ENCODE measurements around the gene NEK7. TPM values are rescaled to one million over a fixed set of nuclear protein-coding genes. Genes with fewer than 3 reads are reported as not detected.

Gene NEK7
- total RNA-seq (2022), result 51.1 and 54.4 TPM in 2 replicates
- percentile 90 among the genes with signal in this experiment for Bru-seq, nascent RNA
- BruChase-seq, experiment 1, labeled RNA remaining after a 6-hour chase, result percentile 83 among the genes with signal in this experiment
- BruChase-seq, experiment 2, labeled RNA remaining after a 2-hour chase, result percentile 81 among the genes with signal in this experiment
- long read RNA-seq, full-length matches to known transcripts, result 127 of 171 reads
- long read RNA-seq, partial matches to known transcripts, result 4 of 171 reads
- long read RNA-seq, other reads (novel, unspliced or antisense), result 40 of 171 reads

GRCh38 chr1:198156745-198157240, at the start of gene NEK7:
NEK7 (plus strand) TSS chr1:198156998; CDS start chr1:198232581, 75,583 bp downstream.
- H3K27me3 Mint-ChIP-seq (ENCODE audit: insufficient read depth, unreplicated experiment), result no peaks in the 10 kb centered on the region
- CTCF ChIA-PET, result interaction anchor here (0.6 to 4.6 kb wide), 13 partner anchors 9 to 542 kb away, joined by 3 to 15 read pairs (median 3); no protein-coding TSS in a partner anchor
- peaks cover 43% of the 10 kb centered on the region for H3K4me1 Mint-ChIP-seq (ENCODE audit: insufficient read depth, unreplicated experiment)
- no peaks in the 10 kb centered on the region for H3K36me3 Mint-ChIP-seq (ENCODE audit: insufficient read depth, unreplicated experiment)
- peak within 1 kb of the TSS; percentile 86 for H3K27ac Mint-ChIP-seq (ENCODE audit: low read depth, unreplicated experiment)
- POLR2A ChIA-PET, result interaction anchor here (0.6 to 8.1 kb wide), 60 partner anchors 9 to 1015 kb away, joined by 3 to 159 read pairs (median 4); partner anchors contain the start of gene C1orf53
- DNase-seq (ENCODE audit: unreplicated experiment), result peak; percentile 96
- BruUV-seq (replicated peaks), result no TSS peak
- TF ChIP-seq CTCF (IDR thresholded peaks at IDR 0.05; ENCODE audit: unreplicated experiment), result no peak
- peak within 1 kb of the TSS; percentile 85 for H3K4me3 Mint-ChIP-seq (ENCODE audit: unreplicated experiment)
- intact Hi-C loops (cut with micrococcal nuclease), result loop anchor here (1.0 to 10.0 kb wide), 12 partner anchors 56 to 632 kb away; no protein-coding TSS in a partner anchor
- no peaks in the 10 kb centered on the region for H3K9me3 Mint-ChIP-seq (ENCODE audit: unreplicated experiment)

- DNase-seq (ENCODE audit: unreplicated experiment), result peak; percentile 24
Measured at GRCh38 chr1:198107091-198107501, 49.7 kb upstream of the NEK7 start.

GRCh38 chr1:198108636-198109370, 48.0 kb upstream of the NEK7 start:
- no peak overlapping the region for H3K27ac Mint-ChIP-seq (ENCODE audit: low read depth, unreplicated experiment)
- no TSS peak for BruUV-seq (replicated peaks)
- intact Hi-C loops (cut with micrococcal nuclease), result no loop called here
- ChIA-PET CTCF (interaction anchor here (0.6 kb wide), 1 partner anchor 95 kb away, joined by 4 read pairs; no protein-coding TSS in a partner anchor), POLR2A (no interaction called here)
- no peak for DNase-seq (ENCODE audit: unreplicated experiment)
- H3K27me3 Mint-ChIP-seq (ENCODE audit: insufficient read depth, unreplicated experiment), result no peaks in the 10 kb centered on the region
- H3K9me3 Mint-ChIP-seq (ENCODE audit: unreplicated experiment), result no peaks in the 10 kb centered on the region
- H3K4me1 Mint-ChIP-seq (ENCODE audit: insufficient read depth, unreplicated experiment), result no peaks in the 10 kb centered on the region
- no peak for TF ChIP-seq CTCF (IDR thresholded peaks at IDR 0.05; ENCODE audit: unreplicated experiment)
- H3K36me3 Mint-ChIP-seq (ENCODE audit: insufficient read depth, unreplicated experiment), result no peaks in the 10 kb centered on the region
- H3K4me3 Mint-ChIP-seq (ENCODE audit: unreplicated experiment), result no peak overlapping the region

More at GRCh38 chr1:198107091-198107501, 49.7 kb upstream of the NEK7 start:
- BruUV-seq (replicated peaks), result no TSS peak
- Mint-ChIP-seq H3K27me3 (ENCODE audit: insufficient read depth, unreplicated experiment) (no peaks in the 10 kb centered on the region), H3K27ac (ENCODE audit: low read depth, unreplicated experiment) (no peak overlapping the region), H3K4me1 (ENCODE audit: insufficient read depth, unreplicated experiment) (no peaks in the 10 kb centered on the region), H3K9me3 (ENCODE audit: unreplicated experiment) (no peaks in the 10 kb centered on the region), H3K36me3 (ENCODE audit: insufficient read depth, unreplicated experiment) (no peaks in the 10 kb centered on the region), H3K4me3 (ENCODE audit: unreplicated experiment) (no peak overlapping the region)
- ChIA-PET POLR2A (no interaction called here), CTCF (no interaction called here)
- intact Hi-C loops (cut with micrococcal nuclease), result no loop called here
- no peak for TF ChIP-seq CTCF (IDR thresholded peaks at IDR 0.05; ENCODE audit: unreplicated experiment)

GRCh38 chr1:198109371-198109715, 47.5 kb upstream of the NEK7 start:
- ChIA-PET CTCF (no interaction called here), POLR2A (no interaction called here)
- TF ChIP-seq CTCF (IDR thresholded peaks at IDR 0.05; ENCODE audit: unreplicated experiment), result no peak
- H3K27ac Mint-ChIP-seq (ENCODE audit: low read depth, unreplicated experiment), result no peak overlapping the region
- BruUV-seq (replicated peaks), result no TSS peak
- H3K9me3 Mint-ChIP-seq (ENCODE audit: unreplicated experiment), result no peaks in the 10 kb centered on the region
- intact Hi-C loops (cut with micrococcal nuclease), result no loop called here
- no peak overlapping the region for H3K4me3 Mint-ChIP-seq (ENCODE audit: unreplicated experiment)
- no peaks in the 10 kb centered on the region for H3K4me1 Mint-ChIP-seq (ENCODE audit: insufficient read depth, unreplicated experiment)
- no peaks in the 10 kb centered on the region for H3K36me3 Mint-ChIP-seq (ENCODE audit: insufficient read depth, unreplicated experiment)
- H3K27me3 Mint-ChIP-seq (ENCODE audit: insufficient read depth, unreplicated experiment), result no peaks in the 10 kb centered on the region
- no peak for DNase-seq (ENCODE audit: unreplicated experiment)

All from MCF 10A (cell line).